Measurements from ENCODE around the gene GPR25.

GPR25 gene

GRCh38 chr1:200867018-200867811 lies 5.6 kb upstream of the GPR25 start:
- no peak overlapping the region for H3K4me3 ChIP-seq (ENCODE audit: low read length)
- no peaks in the 10 kb centered on the region for H3K79me1 ChIP-seq (ENCODE audit: low read length)
- H2AK5ac ChIP-seq (ENCODE audit: low read length), result no peak overlapping the region
- no peaks in the 10 kb centered on the region for H3K27me3 ChIP-seq (ENCODE audit: insufficient read depth, low read length, poor library complexity)
- H4K5ac ChIP-seq (ENCODE audit: low read length), result no peak overlapping the region
- WGBS (ENCODE audit: extremely low coverage, insufficient coverage, low lambda C conversion rate), result no CpG with 5 or more reads among the region's 11 CpGs
- H3K18ac ChIP-seq (ENCODE audit: low read length), result no peak overlapping the region
- H3K4ac ChIP-seq (ENCODE audit: low read depth, low read length), result no peak overlapping the region
- H2BK5ac ChIP-seq (ENCODE audit: low read length), result no peak overlapping the region
- no peak overlapping the region for H2BK15ac ChIP-seq (replicated peaks; ENCODE audit: low read depth)
- H3K36me3 ChIP-seq (ENCODE audit: control insufficient read depth, insufficient read depth, low read length), result no peaks in the 10 kb centered on the region
- no peak overlapping the region for H3K27ac ChIP-seq (ENCODE audit: low read depth, low read length)
- no peak overlapping the region for H2BK120ac ChIP-seq (ENCODE audit: low read depth, low read length)
- no peak for DNase-seq
- no peaks in the 10 kb centered on the region for H3K4me1 ChIP-seq (ENCODE audit: control insufficient read depth, low read depth, low read length)
- H3K56ac ChIP-seq (ENCODE audit: low read length), result no peak overlapping the region
- no peaks in the 10 kb centered on the region for H3K79me2 ChIP-seq (ENCODE audit: control insufficient read depth, insufficient read depth, low read length)
- H4K8ac ChIP-seq (ENCODE audit: low read depth, low read length), result no peak overlapping the region
- no peak overlapping the region for H3K23ac ChIP-seq (ENCODE audit: low read length)
- H3K4me2 ChIP-seq (ENCODE audit: low read length), result no peak overlapping the region
- no peak overlapping the region for H3K9ac ChIP-seq (ENCODE audit: low read length)

DNA sequence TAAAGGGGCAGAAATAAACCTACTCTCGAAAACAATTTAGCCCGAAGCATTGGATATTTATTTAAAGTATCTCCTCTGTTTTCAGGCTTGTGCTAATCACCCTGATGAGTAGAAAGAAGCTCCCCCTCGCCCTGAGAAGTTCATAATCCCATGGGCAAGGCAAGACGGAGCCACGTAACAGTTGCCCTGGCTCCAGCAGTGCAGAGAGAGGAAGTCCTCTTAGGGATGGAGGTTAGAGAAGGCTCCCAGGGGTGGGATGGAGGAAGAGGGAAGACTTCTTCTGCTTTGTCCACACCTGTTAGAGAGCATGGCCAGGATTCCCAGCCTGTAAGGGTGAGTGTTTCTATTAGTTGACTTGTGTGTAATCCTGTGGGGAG lies 3.4 kb upstream of the GPR25 start:
- no CpG with 5 or more reads among the region's 5 CpGs for WGBS (ENCODE audit: extremely low coverage, insufficient coverage, low lambda C conversion rate)
- Histone ChIP-seq H3K4me1 (ENCODE audit: control insufficient read depth, low read depth, low read length) (no peaks in the 10 kb centered on the region), H2BK15ac (replicated peaks; ENCODE audit: low read depth) (no peak overlapping the region), H3K79me1 (ENCODE audit: low read length) (no peaks in the 10 kb centered on the region), H3K23ac (ENCODE audit: low read length) (no peak overlapping the region), H3K36me3 (ENCODE audit: control insufficient read depth, insufficient read depth, low read length) (no peaks in the 10 kb centered on the region), H3K4me3 (ENCODE audit: low read length) (no peak overlapping the region), H3K18ac (ENCODE audit: low read length) (no peak overlapping the region), H3K56ac (ENCODE audit: low read length) (no peak overlapping the region), H2AK5ac (ENCODE audit: low read length) (no peak overlapping the region), H3K4ac (ENCODE audit: low read depth, low read length) (no peak overlapping the region), H4K8ac (ENCODE audit: low read depth, low read length) (no peak overlapping the region), H2BK120ac (ENCODE audit: low read depth, low read length) (no peak overlapping the region), H4K5ac (ENCODE audit: low read length) (no peak overlapping the region), H3K27me3 (ENCODE audit: insufficient read depth, low read length, poor library complexity) (no peaks in the 10 kb centered on the region), H2BK5ac (ENCODE audit: low read length) (no peak overlapping the region), H3K27ac (ENCODE audit: low read depth, low read length) (no peak overlapping the region), H3K79me2 (ENCODE audit: control insufficient read depth, insufficient read depth, low read length) (no peaks in the 10 kb centered on the region), H3K4me2 (ENCODE audit: low read length) (no peak overlapping the region), H3K9ac (ENCODE audit: low read length) (no peak overlapping the region)
- DNase-seq, result no peak

DNA sequence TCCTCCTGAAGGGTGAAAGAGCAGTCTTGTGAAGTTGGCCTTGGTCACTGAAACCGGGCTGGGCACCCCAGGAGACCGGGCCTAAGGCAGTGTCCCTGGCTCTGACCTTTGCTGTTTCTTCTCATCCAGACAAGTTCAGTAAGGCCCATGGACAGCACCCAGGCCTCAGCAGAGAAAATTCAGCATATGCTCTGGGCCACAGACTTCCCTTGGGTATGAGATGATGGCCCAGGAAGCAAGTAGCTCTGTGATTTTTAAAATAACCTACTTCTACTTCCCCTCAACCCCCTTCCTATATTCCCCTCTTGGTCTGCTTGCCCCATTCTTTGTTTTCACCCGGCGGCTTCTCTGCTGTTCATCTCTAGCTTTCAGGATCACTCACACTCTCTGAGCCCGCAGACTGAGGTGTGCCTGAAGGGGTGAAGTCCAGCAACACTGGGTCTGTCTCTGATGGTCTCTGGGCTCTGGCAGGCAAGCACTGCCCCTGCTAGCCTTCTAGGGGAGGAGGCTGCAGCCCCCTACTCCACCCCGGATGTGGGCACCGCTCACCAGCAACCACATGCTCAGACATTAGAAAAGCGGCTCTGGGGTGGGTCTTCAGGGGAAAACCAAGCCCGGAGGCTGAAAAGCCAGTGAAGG lies 2.9 kb upstream of the GPR25 start:
- H2AK5ac ChIP-seq (ENCODE audit: low read length), result no peak overlapping the region
- no peaks in the 10 kb centered on the region for H3K36me3 ChIP-seq (ENCODE audit: control insufficient read depth, insufficient read depth, low read length)
- no peak for DNase-seq
- no peak overlapping the region for H2BK120ac ChIP-seq (ENCODE audit: low read depth, low read length)
- no peaks in the 10 kb centered on the region for H3K79me2 ChIP-seq (ENCODE audit: control insufficient read depth, insufficient read depth, low read length)
- H2BK15ac ChIP-seq (replicated peaks; ENCODE audit: low read depth), result no peak overlapping the region
- no peaks in the 10 kb centered on the region for H3K4me1 ChIP-seq (ENCODE audit: control insufficient read depth, low read depth, low read length)
- no peak overlapping the region for H4K5ac ChIP-seq (ENCODE audit: low read length)
- H3K9ac ChIP-seq (ENCODE audit: low read length), result no peak overlapping the region
- H3K23ac ChIP-seq (ENCODE audit: low read length), result no peak overlapping the region
- WGBS (ENCODE audit: extremely low coverage, insufficient coverage, low lambda C conversion rate), result no CpG with 5 or more reads among the region's 9 CpGs
- H3K27me3 ChIP-seq (ENCODE audit: insufficient read depth, low read length, poor library complexity), result no peaks in the 10 kb centered on the region
- H3K4me2 ChIP-seq (ENCODE audit: low read length), result no peak overlapping the region
- H4K8ac ChIP-seq (ENCODE audit: low read depth, low read length), result no peak overlapping the region
- no peak overlapping the region for H3K4ac ChIP-seq (ENCODE audit: low read depth, low read length)
- no peak overlapping the region for H3K56ac ChIP-seq (ENCODE audit: low read length)
- no peak overlapping the region for H3K27ac ChIP-seq (ENCODE audit: low read depth, low read length)
- H3K79me1 ChIP-seq (ENCODE audit: low read length), result no peaks in the 10 kb centered on the region
- H3K4me3 ChIP-seq (ENCODE audit: low read length), result no peak overlapping the region
- H3K18ac ChIP-seq (ENCODE audit: low read length), result no peak overlapping the region
- H2BK5ac ChIP-seq (ENCODE audit: low read length), result no peak overlapping the region

- H2AK5ac ChIP-seq (ENCODE audit: low read length), result no peak overlapping the region
- no peak overlapping the region for H4K5ac ChIP-seq (ENCODE audit: low read length)
- H3K9ac ChIP-seq (ENCODE audit: low read length), result no peak overlapping the region
- no peak overlapping the region for H4K8ac ChIP-seq (ENCODE audit: low read depth, low read length)
- H2BK5ac ChIP-seq (ENCODE audit: low read length), result no peak overlapping the region
- H3K4ac ChIP-seq (ENCODE audit: low read depth, low read length), result no peak overlapping the region
- H3K79me2 ChIP-seq (ENCODE audit: control insufficient read depth, insufficient read depth, low read length), result no peaks in the 10 kb centered on the region
- no peaks in the 10 kb centered on the region for H3K79me1 ChIP-seq (ENCODE audit: low read length)
- H2BK120ac ChIP-seq (ENCODE audit: low read depth, low read length), result no peak overlapping the region
- H3K4me3 ChIP-seq (ENCODE audit: low read length), result no peak overlapping the region
- no peak overlapping the region for H3K4me2 ChIP-seq (ENCODE audit: low read length)
- no peaks in the 10 kb centered on the region for H3K36me3 ChIP-seq (ENCODE audit: control insufficient read depth, insufficient read depth, low read length)
- H3K4me1 ChIP-seq (ENCODE audit: control insufficient read depth, low read depth, low read length), result peaks cover 6% of the 10 kb centered on the region
- H3K27me3 ChIP-seq (ENCODE audit: insufficient read depth, low read length, poor library complexity), result no peaks in the 10 kb centered on the region
- H2BK15ac ChIP-seq (replicated peaks; ENCODE audit: low read depth), result no peak overlapping the region
- WGBS (ENCODE audit: extremely low coverage, insufficient coverage, low lambda C conversion rate), result no CpG with 5 or more reads among the region's 61 CpGs
- no peak for DNase-seq
- no peak overlapping the region for H3K56ac ChIP-seq (ENCODE audit: low read length)
- H3K18ac ChIP-seq (ENCODE audit: low read length), result no peak overlapping the region
- H3K27ac ChIP-seq (ENCODE audit: low read depth, low read length), result no peak overlapping the region
- no peak overlapping the region for H3K23ac ChIP-seq (ENCODE audit: low read length)
Measured at GRCh38 chr1:200873116-200873670, 412 bp downstream of the GPR25 start.

DNA sequence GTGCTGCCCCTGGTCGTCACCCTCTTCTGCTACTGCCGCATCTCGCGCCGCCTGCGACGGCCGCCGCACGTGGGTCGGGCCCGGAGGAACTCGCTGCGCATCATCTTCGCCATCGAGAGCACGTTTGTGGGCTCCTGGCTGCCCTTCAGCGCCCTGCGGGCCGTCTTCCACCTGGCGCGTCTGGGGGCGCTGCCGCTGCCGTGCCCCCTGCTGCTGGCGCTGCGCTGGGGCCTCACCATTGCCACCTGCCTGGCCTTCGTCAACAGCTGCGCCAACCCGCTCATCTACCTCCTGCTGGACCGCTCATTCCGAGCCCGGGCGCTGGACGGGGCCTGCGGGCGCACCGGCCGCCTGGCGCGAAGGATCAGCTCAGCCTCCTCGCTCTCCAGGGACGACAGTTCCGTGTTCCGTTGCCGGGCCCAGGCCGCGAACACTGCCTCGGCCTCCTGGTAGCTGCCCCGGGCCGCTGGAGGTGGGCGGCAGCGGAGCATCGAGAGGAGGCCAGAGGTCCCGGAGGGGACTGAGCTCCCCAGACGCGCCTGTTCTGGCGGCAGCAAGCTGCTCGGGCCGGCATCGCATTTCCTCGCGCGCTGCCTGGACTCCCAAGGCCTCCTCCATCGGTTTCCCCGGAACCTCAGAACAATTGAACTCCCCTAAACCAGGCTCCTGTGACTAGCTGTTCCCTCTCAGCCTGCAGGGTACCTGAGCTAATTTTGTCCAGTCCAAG lies 1.1 kb downstream of the GPR25 start:
- H4K8ac ChIP-seq (ENCODE audit: low read depth, low read length), result no peak overlapping the region
- no peak overlapping the region for H3K4me3 ChIP-seq (ENCODE audit: low read length)
- H3K4ac ChIP-seq (ENCODE audit: low read depth, low read length), result no peak overlapping the region
- no peaks in the 10 kb centered on the region for H3K79me1 ChIP-seq (ENCODE audit: low read length)
- H3K56ac ChIP-seq (ENCODE audit: low read length), result no peak overlapping the region
- H4K5ac ChIP-seq (ENCODE audit: low read length), result no peak overlapping the region
- H3K27ac ChIP-seq (ENCODE audit: low read depth, low read length), result no peak overlapping the region
- H3K23ac ChIP-seq (ENCODE audit: low read length), result no peak overlapping the region
- H3K4me2 ChIP-seq (ENCODE audit: low read length), result no peak overlapping the region
- no peak overlapping the region for H3K9ac ChIP-seq (ENCODE audit: low read length)
- H3K18ac ChIP-seq (ENCODE audit: low read length), result no peak overlapping the region
- H3K4me1 ChIP-seq (ENCODE audit: control insufficient read depth, low read depth, low read length), result peaks cover 6% of the 10 kb centered on the region
- H2BK120ac ChIP-seq (ENCODE audit: low read depth, low read length), result no peak overlapping the region
- H2BK15ac ChIP-seq (replicated peaks; ENCODE audit: low read depth), result no peak overlapping the region
- H3K79me2 ChIP-seq (ENCODE audit: control insufficient read depth, insufficient read depth, low read length), result no peaks in the 10 kb centered on the region
- WGBS (ENCODE audit: extremely low coverage, insufficient coverage, low lambda C conversion rate), result no CpG with 5 or more reads among the region's 66 CpGs
- no peaks in the 10 kb centered on the region for H3K36me3 ChIP-seq (ENCODE audit: control insufficient read depth, insufficient read depth, low read length)
- no peak for DNase-seq
- no peaks in the 10 kb centered on the region for H3K27me3 ChIP-seq (ENCODE audit: insufficient read depth, low read length, poor library complexity)
- H2AK5ac ChIP-seq (ENCODE audit: low read length), result no peak overlapping the region
- H2BK5ac ChIP-seq (ENCODE audit: low read length), result no peak overlapping the region

Measured in mesendoderm (in vitro differentiated cells).